Activated T-cell treated with anti-CD3 and anti-CD28 coated beads for 24 hours (primary cell): ENCODE results near the gene EHD4.

Experiments used
- DNase-seq: peaks from one replicate; pipeline ENCODE4 v3.0.0-alpha.2; 2020; ENCODE audit warnings: low read depth

EHD4 gene

GRCh38 chr15:41894791-41895463 is 77.4 kb downstream of the EHD4 start:
- DNase-seq: peak; percentile 63

GRCh38 chr15:41894251-41894790 is 78.0 kb downstream of the EHD4 start:
- no peak for DNase-seq

DNA sequence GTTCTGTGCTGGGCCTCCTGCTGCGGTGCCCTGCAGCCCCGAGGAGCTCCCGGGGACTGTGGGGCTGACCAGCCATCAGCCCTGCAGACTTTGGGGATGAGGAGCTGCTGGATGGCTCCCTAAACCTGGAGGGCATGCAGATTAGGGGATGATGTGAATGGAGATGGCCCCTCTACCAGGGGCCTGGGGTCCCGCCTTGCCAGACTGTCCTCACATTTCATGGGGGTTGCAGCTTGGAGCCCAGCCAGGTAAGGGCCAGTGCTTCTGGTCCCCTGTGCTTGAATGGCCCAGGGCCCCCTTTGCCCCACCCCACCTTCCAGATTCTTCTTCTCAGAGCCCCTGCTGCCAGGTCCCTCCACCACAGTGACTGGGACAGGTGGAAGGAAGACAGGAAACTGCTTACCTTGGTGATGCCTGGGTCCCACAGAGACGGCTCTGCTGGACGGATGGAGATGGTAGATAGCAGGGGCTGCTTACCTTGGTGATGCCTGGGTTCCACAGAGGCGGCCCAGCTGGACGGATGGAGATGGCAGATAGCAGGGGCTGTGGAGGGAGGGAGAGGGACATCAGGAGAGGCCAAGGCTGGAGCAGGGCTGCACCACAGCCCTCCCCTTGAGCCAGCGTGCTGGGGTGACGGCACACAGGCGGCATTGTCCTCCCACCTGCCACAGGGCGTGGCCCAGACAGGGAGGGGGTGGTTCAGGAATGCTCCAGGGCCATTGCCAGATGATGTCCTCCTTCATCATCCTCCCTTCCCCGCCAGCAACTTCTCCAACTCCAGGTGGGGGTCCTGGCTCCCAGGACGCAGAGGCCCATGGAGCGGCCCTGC is 78.7 kb downstream of the EHD4 start, which contains the start of gene SPTBN5:
Gene SPTBN5, minus strand, starts transcription at position 632 of the 829 bp plus-strand sequence. Its CDS starts 556 bp downstream, at position 76.
- DNase-seq: no peak

DNA sequence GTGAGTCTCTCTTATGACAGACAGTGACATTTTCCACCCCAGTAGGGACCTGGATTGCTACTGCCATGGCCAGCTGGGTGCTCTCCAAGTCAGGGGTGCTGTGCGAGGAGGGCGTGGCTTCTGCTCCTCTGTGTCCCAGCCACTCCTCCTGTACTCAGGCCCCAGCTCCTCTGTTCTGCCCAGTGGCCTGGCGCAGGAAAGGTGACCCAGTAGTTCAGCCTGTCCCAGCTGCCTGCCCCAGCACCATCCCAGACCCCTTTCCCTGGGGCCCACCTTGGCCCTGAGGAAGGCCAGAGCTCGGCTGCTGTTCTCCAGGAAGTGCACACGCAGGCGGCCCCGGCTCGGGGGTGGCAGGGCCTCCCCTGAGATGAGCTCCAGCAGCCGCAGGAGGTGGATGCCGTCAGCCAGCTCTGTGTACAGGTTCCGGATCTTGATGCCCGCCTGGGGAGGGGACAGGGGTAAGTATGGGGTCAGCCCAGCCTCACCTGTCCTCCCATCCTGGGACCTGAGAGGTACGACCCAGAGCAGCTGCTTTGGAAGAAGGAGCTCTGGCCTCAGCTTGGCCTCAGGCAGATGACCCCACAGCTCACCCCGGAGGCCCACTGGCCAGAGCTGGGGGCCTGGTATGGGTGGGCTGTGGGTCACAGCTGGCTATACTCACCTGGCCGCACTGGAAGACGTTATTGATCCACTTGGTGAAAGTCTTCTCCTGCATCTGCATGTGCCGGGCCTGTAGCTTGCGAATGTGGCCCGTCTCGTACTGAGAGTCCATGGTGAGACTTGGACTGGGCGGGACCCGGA is 79.5 kb downstream of the EHD4 start:
- no peak for DNase-seq

- no peak for DNase-seq
Measured at GRCh38 chr15:41891946-41892345, 80.4 kb downstream of the EHD4 start.

GRCh38 chr15:41891226-41891625 is 81.1 kb downstream of the EHD4 start:
- no peak for DNase-seq

- no peak for DNase-seq
Measured at GRCh38 chr15:41890050-41890690, 82.2 kb downstream of the EHD4 start.

DNA sequence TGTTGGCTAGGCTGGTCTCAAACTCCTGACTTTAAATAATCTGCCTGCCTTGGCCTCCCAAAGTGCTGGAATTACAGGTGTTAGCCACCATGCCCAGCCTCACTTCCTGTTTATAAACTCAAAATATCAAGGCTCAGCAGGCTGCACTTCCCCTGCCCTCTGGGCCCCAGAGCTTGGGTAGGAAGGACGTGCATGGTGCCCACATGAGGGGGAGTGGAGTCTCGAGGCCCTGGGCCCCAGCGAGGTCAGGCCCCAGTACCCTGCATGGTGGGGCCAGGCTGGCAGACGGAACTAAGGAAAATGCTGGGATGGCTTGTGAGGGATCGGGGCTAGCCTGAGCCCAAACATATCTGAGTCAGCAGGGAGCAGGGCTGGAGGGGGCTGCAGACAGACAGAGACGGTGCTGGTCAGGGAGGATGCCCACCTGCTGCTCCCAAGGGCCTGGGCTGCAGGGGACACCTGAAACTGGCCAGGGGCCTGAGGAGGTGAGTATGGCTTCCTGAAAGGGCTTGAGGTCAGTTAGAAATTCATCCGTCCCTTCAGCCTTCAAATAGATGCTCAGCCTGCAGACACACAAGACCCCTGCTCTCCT is 83.6 kb downstream of the EHD4 start:
- DNase-seq: no peak

- no peak for DNase-seq
Measured at GRCh38 chr15:41887893-41888292, 84.5 kb downstream of the EHD4 start.

GRCh38 chr15:41887161-41887560 is 85.2 kb downstream of the EHD4 start:
- DNase-seq: no peak

DNA sequence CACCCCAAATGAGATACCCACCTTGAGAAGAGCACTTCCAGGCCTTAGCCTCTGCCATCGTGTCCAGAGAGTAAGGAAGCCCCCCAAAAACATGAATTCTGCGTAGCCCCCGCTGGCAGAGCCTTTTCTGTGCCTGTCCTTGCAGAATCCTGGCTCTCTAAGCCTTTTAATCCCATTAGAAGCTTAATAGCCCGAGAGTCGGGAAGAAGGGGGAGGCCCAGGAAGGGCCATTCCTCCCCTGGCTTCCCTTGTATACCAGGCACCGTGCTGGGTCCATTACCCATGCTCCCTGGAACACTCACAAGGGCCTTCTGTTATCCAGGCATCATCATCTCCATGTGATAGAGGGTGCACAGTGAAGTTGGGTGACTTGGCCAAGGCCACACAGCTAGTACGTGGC is 85.6 kb downstream of the EHD4 start:
- DNase-seq: no peak

GRCh38 chr15:41885841-41886240 is 86.5 kb downstream of the EHD4 start:
- DNase-seq: no peak

DNA sequence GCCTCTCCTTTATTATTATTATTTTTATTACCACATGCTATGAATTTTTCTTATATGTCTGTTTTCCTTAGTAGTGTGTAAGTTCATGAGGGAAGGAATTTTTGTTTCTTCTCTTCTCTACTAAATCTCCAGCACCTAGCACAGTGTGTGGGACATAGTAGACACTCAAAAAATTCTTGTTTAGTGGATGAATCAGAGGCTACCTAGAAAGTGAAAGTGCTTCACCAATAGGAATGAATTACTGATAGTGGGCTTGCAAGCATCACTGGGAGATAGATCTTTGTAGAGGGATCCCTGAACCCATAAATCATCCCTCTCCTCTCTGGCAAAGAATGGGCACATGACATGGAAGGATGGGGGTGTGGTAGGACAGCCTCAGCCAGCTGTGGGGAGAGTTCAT is 87.0 kb downstream of the EHD4 start:
- DNase-seq: no peak

DNA sequence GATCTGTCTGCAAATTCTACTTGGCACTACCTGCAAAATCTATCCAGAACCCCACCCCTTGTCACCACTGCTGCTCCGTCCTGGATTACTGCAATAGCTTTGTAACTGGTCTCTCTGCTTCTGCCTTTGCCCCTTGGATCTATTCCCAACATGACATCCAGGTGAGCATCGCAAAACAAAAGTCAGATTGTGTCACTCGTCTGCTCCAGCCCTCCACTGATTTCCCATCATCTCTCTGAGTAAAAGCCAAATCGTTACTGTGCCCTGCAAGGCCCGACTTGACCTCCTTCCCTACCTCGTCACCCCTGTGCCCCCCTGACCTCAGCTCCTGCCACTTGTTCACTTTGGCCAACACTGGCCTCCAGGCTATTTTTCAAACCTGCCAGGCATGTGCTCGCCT is 87.9 kb downstream of the EHD4 start:
- no peak for DNase-seq

DNA sequence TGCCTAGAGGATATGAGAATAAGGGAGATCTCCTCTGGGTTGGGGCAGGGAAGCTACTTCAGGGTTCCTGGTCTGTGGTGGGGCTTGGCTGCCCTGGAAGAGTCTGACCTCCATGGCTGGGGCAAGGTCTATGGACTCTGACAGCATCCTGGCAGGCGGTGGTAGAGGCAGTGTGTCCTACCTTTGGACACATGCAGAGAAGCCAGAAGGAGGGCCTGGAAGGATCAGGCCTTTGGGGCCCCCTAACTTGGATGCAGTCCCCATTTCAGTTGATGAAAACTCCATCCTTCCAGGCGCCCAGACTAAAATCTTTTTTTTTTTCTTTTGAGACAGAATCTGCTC is 88.9 kb downstream of the EHD4 start:
- no peak for DNase-seq

DNA sequence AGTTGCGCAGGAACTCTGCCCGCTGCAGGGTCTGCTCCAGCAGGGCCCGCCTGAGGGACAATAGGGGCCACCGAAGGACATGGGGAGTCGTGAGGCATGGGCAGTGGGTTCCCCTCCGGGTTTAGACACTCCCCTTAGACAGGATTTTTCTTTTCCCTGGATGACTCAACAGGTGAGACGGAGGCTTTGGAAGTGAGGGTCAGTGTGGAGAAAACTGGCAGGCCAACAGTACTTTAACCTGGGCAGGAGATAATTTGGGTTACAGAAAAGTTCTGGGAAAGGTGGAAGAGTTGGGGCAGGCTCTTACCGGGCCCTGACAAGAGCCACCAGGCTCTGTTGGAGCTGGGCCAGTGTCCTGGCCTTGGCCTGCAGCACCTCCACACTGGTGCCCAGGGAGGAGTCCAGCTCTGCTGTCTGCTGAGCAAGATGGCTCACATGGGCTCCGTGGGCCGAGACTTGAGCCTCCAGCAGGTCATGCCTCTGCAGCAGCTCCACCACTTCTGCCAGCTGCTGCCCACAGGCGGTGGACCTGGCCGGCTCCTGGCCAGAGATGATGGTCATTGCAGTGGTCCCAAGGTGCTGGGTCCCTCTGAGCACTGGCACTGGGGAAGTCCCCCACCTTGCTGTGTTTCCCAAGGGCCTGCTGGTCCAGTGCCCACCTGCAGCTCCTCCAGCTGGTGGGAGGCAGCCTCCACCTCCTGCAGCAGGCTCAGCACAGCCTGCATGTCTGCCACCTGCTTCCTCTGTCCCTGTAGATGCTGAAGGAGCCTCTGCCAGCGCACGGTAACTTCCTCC is 89.5 kb downstream of the EHD4 start:
- DNase-seq: no peak

DNA sequence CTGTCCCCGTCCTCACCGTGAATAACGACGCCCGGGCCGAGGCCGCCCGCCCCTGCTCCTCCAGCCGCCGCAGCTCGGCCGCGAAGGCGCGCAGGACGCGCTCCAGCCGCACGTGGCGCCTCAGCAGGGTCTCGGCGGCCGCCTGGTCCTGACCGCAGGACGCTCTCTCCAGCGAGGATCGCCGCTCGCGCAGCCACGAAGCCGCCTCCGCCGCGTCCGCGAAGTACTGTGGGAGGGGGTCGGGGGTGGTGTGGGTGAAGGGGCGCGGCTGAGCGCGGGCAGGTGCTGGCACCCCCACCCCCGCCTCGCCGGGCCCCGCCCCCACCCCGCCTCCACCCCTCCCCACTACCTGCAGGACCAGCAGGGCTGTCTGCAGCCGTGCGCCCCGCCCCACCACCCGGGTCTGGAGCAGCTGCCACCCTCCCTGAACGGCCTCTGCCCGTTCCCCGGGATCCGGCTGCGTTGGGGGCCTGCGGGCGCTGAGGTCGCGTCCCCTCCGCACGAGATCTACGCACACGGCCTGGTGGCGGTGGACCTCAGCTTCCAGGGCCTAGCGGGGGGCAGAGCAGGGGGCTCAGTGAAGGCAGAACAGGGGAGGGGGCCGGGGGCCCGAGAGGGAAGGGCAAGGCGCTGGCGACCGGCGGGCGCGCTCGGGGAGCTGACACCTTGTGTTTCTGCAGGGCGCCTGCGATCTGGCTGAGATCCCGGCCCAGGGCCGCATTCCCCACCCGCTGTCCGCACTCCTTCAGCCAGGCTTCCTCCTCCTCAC is 90.3 kb downstream of the EHD4 start:
- no peak for DNase-seq

DNA sequence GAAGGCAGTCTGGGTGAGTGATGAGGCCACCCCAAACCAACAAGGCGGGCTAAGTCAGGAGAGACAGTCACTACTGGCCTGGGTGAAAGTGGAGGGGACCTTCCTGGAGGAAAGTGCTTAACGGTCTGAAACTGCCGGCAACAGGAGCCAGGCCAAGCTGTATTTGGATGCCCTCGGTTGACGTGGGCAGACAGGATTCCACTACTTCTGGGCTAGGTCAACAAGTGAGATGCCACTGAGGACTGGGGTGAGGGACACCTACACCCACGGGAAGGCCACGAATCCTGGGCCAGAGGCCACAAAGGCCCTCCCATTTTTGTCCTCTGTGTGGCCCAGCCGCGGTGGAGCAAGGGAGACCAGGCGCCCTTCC is 90.8 kb downstream of the EHD4 start:
- DNase-seq: no peak

GRCh38 chr15:41881086-41881485 is 91.3 kb downstream of the EHD4 start:
- DNase-seq: no peak
